HepG2 (cell line): ENCODE measurements around the gene ARMH2. TPM values are rescaled to one million over a fixed set of nuclear protein-coding genes. Genes with fewer than 3 reads are reported as not detected.

ENCODE experiments used
- ATAC-seq: fragments of 200-7000 bp; cut with Tn5 transposase; 3 replicates; pipeline ENCODE4 v1.9.1; 2020; ENCODE audit warnings: mild to moderate bottlenecking, moderate library complexity
- BruUV-seq: library from RNA; stranded (reverse); fragments of 400-500 nt; replicated peaks from 2 replicates; lab custom pipeline; 2021; lab: Mats Ljungman, UMichigan
- CTCF ChIA-PET: fragments of 300-600 bp; formaldehyde crosslinking; extraction: SDS; loops from one replicate; lab custom pipeline; 2021; ENCODE audit warnings: low total read pairs, inconsistent platforms, low intra/inter-chr PET ratio; lab: Yijun Ruan, JAX
- POLR2A ChIA-PET: fragments of 350-600 bp; sonication (Branson Sonifier 250); formaldehyde crosslinking; loops from one replicate; lab custom pipeline; 2020; ENCODE audit warnings: antibody characterized with exemption, inconsistent platforms; lab: Yijun Ruan, JAX
- DNase-seq: peaks from one replicate; pipeline ENCODE4 v3.0.0-alpha.2; 2015; ENCODE audit warnings: low spot score
- FAIRE-seq: peaks from 3 replicates; lab custom pipeline; 2011; peaks lifted over from hg19 to GRCh38; lab: Jason Lieb, UNC
- H2AFZ ChIP-seq: one replicate; pipeline ENCODE4 v1.6.1; 2011; ENCODE audit warnings: low read length, inconsistent platforms
- H3K27ac ChIP-seq: fragments of 300-600 bp; 3 replicates; pipeline ENCODE4 v1.8.0; 2011; ENCODE audit warnings: mixed run types, mild to moderate bottlenecking, mixed read lengths, low read length, inconsistent platforms; ENCODE audit not compliant: insufficient read depth; ENCODE audit errors: extremely low read length
- H3K27me3 ChIP-seq, 2 experiments: fragments of 200-600 bp in 1 of 2; 2 replicates in 1 of 2; 3 replicates in 1 of 2; pipeline versions ENCODE4 v1.6.0 to v1.8.0; 2011; ENCODE audit warnings: low read length in 2 of 2, mild to moderate bottlenecking in 2 of 2, moderate library complexity in 2 of 2, inconsistent platforms in 1 of 2; ENCODE audit not compliant: insufficient read depth in 2 of 2, control insufficient read depth in 1 of 2
- H3K36me3 ChIP-seq, 2 experiments: fragments of 200-600 bp in 1 of 2; replicated peaks in 1 of 2; 2 replicates in 1 of 2; 3 replicates in 1 of 2; pipeline versions ENCODE4 v1.5.1 to v1.8.0; 2011; ENCODE audit warnings: low read length in 2 of 2, inconsistent platforms in 1 of 2; ENCODE audit not compliant: insufficient read depth in 2 of 2, control insufficient read depth in 1 of 2
- H3K4me1 ChIP-seq: 2 replicates; pipeline ENCODE4 v1.5.1; 2012; ENCODE audit warnings: low read length, inconsistent platforms; ENCODE audit not compliant: insufficient read depth
- H3K4me2 ChIP-seq: 2 replicates; pipeline ENCODE4 v1.6.0; 2011; ENCODE audit warnings: low read depth, low read length, inconsistent platforms
- H3K4me3 ChIP-seq, 3 experiments: fragments of 200-600 bp in 1 of 3; sonication (generic), shearing (Covaris generic) in 1 of 3; replicated peaks in 1 of 3; 2 replicates each; pipeline ENCODE4 v1.5.1; 2011 to 2016; ENCODE audit warnings: low read length in 3 of 3, inconsistent platforms in 2 of 3, low read depth in 2 of 3, mild to moderate bottlenecking in 2 of 3, control low read depth in 1 of 3, mixed read lengths in 1 of 3; ENCODE audit not compliant: insufficient read depth in 1 of 3
- H3K79me2 ChIP-seq: one replicate; pipeline ENCODE4 v1.6.1; 2011; ENCODE audit warnings: low read length, inconsistent platforms; ENCODE audit not compliant: insufficient read depth
- H3K9ac ChIP-seq: 2 replicates; pipeline ENCODE4 v1.6.0; 2011; ENCODE audit warnings: mild to moderate bottlenecking, low read depth, low read length, inconsistent platforms; ENCODE audit not compliant: insufficient read depth
- H3K9me3 ChIP-seq: 2 replicates; pipeline ENCODE4 v1.5.1; 2012; ENCODE audit warnings: mild to moderate bottlenecking, low read length
- H4K20me1 ChIP-seq: 2 replicates; pipeline ENCODE4 v1.6.0; 2011; ENCODE audit warnings: inconsistent platforms, mild to moderate bottlenecking, low read length, moderate library complexity; ENCODE audit not compliant: insufficient read depth
- MLX ChIP-seq: IDR thresholded peaks from 2 replicates; pipeline ENCODE4 v1.6.1; 2016
- NR2C2 ChIP-seq: sonication (generic); formaldehyde crosslinking; IDR thresholded peaks from 2 replicates; pipeline ENCODE4 v1.4.0; 2020; ENCODE audit warnings: missing genetic modification reagents, mild to moderate bottlenecking, moderate library complexity, borderline replicate concordance
- PRDM10 ChIP-seq: sonication (generic); formaldehyde crosslinking; IDR thresholded peaks from 2 replicates; pipeline ENCODE4 v1.4.0; 2020; ENCODE audit warnings: low read depth, missing genetic modification reagents
- ZNF737 ChIP-seq: sonication (generic); formaldehyde crosslinking; IDR thresholded peaks from 2 replicates; pipeline ENCODE4 v1.5.0; 2020; ENCODE audit warnings: missing genetic modification reagents, mild to moderate bottlenecking, borderline replicate concordance
- WGBS: methylation state at CpG from one replicate; pipeline ENCODE4 v1.1.6; 2017; ENCODE audit warnings: low lambda C conversion rate; 5-methylcytosine and 5-hydroxymethylcytosine counted together
- in situ Hi-C: cut with HindIII; loops from 2 replicates; pipeline ENCODE4 v1.10.0; 2017; ENCODE audit warnings: low pct_unique_long_range_greater_than_20kb; ENCODE audit not compliant: extremely low pct_ligation_motif_present
- intact Hi-C: fragments of 100-400 bp; cut with micrococcal nuclease; formaldehyde crosslinking; loops from one replicate; pipeline ENCODE4 v1.10.0; 2022; ENCODE audit not compliant: unreplicated experiment
- polyA plus RNA-seq, 8 experiments: library from polyadenylated mRNA; depleted of rRNA in 3 of 8; stranded (reverse) in 7 of 8; unstranded in 1 of 8; fragments of >200 nt; fragmentation: Illumina TruSeq in 4 of 8; extraction: Trizol in 4 of 8; gene quantifications; 2 replicates each; pipeline versions ENCODE4 v1.2.1 to v1.2.3, GENCODE V29; 2011 to 2016; ENCODE audit warnings: low read depth in 4 of 8, missing spikeins in 1 of 8, mixed read lengths in 1 of 8; ENCODE audit not compliant: insufficient read depth in 1 of 8
- total RNA-seq, 5 experiments: library from RNA; depleted of rRNA; stranded (reverse); fragments of >200 nt; fragmentation: Illumina TruSeq; extraction: Trizol; gene quantifications; 2 replicates each; pipeline ENCODE4 v1.2.3, GENCODE V29; 2016; ENCODE audit warnings: low read depth in 1 of 5
- TF ChIP-seq, protein P1 (sequence below): sonication (generic); formaldehyde crosslinking; conservative IDR thresholded peaks from 2 replicates; pipeline ENCODE4 v1.8.1; 2023; ENCODE audit warnings: missing genetic modification reagents

ARMH2 gene
- total and polyA plus RNA-seq, 2 of the 13 experiments (the other 11 are each of a cell fraction or from before 2014, with no cell fraction given): not detected

GRCh38 chr6:24844061-24844460, 45.3 kb upstream of the ARMH2 start:
- ChIA-PET CTCF (no interaction called here), POLR2A (no interaction called here)
- Histone ChIP-seq H3K27ac (no peak overlapping the region), H3K4me1 (peaks cover 14% of the 10 kb centered on the region), H3K27me3 (peaks cover 0 to 21% of the 10 kb centered on the region in 2 experiments; a peak in 3 of 5 replicates), H3K9ac (no peak overlapping the region), H3K79me2 (no peaks in the 10 kb centered on the region), H3K9me3 (no peaks in the 10 kb centered on the region), H2AFZ (no peak overlapping the region), H4K20me1 (no peaks in the 10 kb centered on the region), H3K4me2 (no peak overlapping the region), H3K36me3 (no peaks in the 10 kb centered on the region), H3K4me3 (no peak overlapping the region)
- 29% methylated on average over 1 of the region's 1 CpG for WGBS
- no TSS peak for BruUV-seq
- 0 out of 2 replicates have a peak, but pooled peaks have one; percentile 13 for TF ChIP-seq NR2C2
- no peak for TF ChIP-seq ZNF737
- no peak for TF ChIP-seq PRDM10 (CRISPR knock-in tag)
- no peak for TF ChIP-seq MLX (CRISPR knock-in tag)
- TF ChIP-seq, protein P1, sequence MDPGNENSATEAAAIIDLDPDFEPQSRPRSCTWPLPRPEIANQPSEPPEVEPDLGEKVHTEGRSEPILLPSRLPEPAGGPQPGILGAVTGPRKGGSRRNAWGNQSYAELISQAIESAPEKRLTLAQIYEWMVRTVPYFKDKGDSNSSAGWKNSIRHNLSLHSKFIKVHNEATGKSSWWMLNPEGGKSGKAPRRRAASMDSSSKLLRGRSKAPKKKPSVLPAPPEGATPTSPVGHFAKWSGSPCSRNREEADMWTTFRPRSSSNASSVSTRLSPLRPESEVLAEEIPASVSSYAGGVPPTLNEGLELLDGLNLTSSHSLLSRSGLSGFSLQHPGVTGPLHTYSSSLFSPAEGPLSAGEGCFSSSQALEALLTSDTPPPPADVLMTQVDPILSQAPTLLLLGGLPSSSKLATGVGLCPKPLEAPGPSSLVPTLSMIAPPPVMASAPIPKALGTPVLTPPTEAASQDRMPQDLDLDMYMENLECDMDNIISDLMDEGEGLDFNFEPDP (CRISPR knock-in tag): no peak
- FAIRE-seq (no peak), DNase-seq (no peak), ATAC-seq (no peak; the same call in 2 of the 3 replicates)
- intact Hi-C loops: no loop called here
- in situ Hi-C loops: no loop called here
